Mesenchymal stem cell (in vitro differentiated cells and primary cell): ENCODE measurements around the gene ANKRD16.

ENCODE experiments used
- DNase-seq: peaks from one replicate; pipeline ENCODE4 v3.0.0-alpha.2; 2013
- H2AFZ ChIP-seq: one replicate; pipeline ENCODE4 v1.6.1; 2013; ENCODE audit warnings: low read depth, mild to moderate bottlenecking, control low read depth, inconsistent platforms, low read length, moderate library complexity
- H2AK5ac ChIP-seq: 2 replicates; pipeline ENCODE4 v1.6.1; 2013; ENCODE audit warnings: low read length, moderate library complexity, mild to moderate bottlenecking, inconsistent platforms; ENCODE audit not compliant: severe bottlenecking
- H2BK120ac ChIP-seq: one replicate; pipeline ENCODE4 v1.6.1; 2013; ENCODE audit warnings: low read depth, mild to moderate bottlenecking, inconsistent platforms, low read length, moderate library complexity
- H2BK12ac ChIP-seq, 2 experiments: one replicate each; pipeline ENCODE4 v1.6.1; 2013; ENCODE audit warnings: inconsistent platforms in 2 of 2, low read length in 2 of 2, mild to moderate bottlenecking in 2 of 2, moderate library complexity in 2 of 2, control low read depth in 1 of 2
- H2BK15ac ChIP-seq: one replicate; pipeline ENCODE4 v1.6.1; 2013; ENCODE audit warnings: mild to moderate bottlenecking, low read depth, inconsistent platforms; ENCODE audit not compliant: poor library complexity, severe bottlenecking
- H2BK5ac ChIP-seq: 2 replicates; pipeline ENCODE4 v1.6.1; 2013; ENCODE audit warnings: low read depth, mild to moderate bottlenecking, low read length, control low read depth, inconsistent platforms; ENCODE audit not compliant: poor library complexity, severe bottlenecking
- H3K14ac ChIP-seq, 2 experiments: one replicate each; pipeline ENCODE4 v1.6.1; 2013; ENCODE audit warnings: inconsistent platforms in 2 of 2, low read length in 2 of 2, control low read depth in 1 of 2, mild to moderate bottlenecking in 1 of 2, moderate library complexity in 1 of 2
- H3K18ac ChIP-seq, 2 experiments: one replicate each; pipeline ENCODE4 v1.6.1; 2013; ENCODE audit warnings: inconsistent platforms in 2 of 2, low read length in 2 of 2, control low read depth in 1 of 2, low read depth in 1 of 2, mild to moderate bottlenecking in 1 of 2
- H3K23ac ChIP-seq, 2 experiments: one replicate each; pipeline ENCODE4 v1.6.1; 2013; ENCODE audit warnings: inconsistent platforms in 2 of 2, low read length in 2 of 2, mild to moderate bottlenecking in 2 of 2, moderate library complexity in 2 of 2, control low read depth in 1 of 2
- H3K27ac ChIP-seq: 2 replicates; pipeline ENCODE4 v1.5.1; 2013; ENCODE audit warnings: mild to moderate bottlenecking, moderate library complexity, low read length, control low read depth, inconsistent platforms; ENCODE audit not compliant: poor library complexity, severe bottlenecking
- H3K27me3 ChIP-seq, 2 experiments: 2 replicates each; pipeline versions ENCODE4 v1.6.1 to v1.7.0; 2013; ENCODE audit warnings: low read length in 2 of 2, mild to moderate bottlenecking in 2 of 2, moderate library complexity in 2 of 2, control low read depth in 1 of 2, inconsistent platforms in 1 of 2; ENCODE audit not compliant: control insufficient read depth in 1 of 2, insufficient read depth in 1 of 2
- H3K36me3 ChIP-seq, 2 experiments: 2 replicates each; pipeline versions ENCODE4 v1.6.1 to v1.7.0; 2013; ENCODE audit warnings: low read length in 2 of 2, control low read depth in 1 of 2, inconsistent platforms in 1 of 2, low read depth in 1 of 2, mild to moderate bottlenecking in 1 of 2; ENCODE audit not compliant: insufficient read depth in 2 of 2, control insufficient read depth in 1 of 2
- H3K4ac ChIP-seq, 2 experiments: one replicate each; pipeline ENCODE4 v1.6.1; 2013; ENCODE audit warnings: inconsistent platforms in 2 of 2, low read length in 2 of 2, mild to moderate bottlenecking in 2 of 2, moderate library complexity in 2 of 2, control low read depth in 1 of 2, low read depth in 1 of 2
- H3K4me1 ChIP-seq: 2 replicates; pipeline ENCODE4 v1.6.1; 2013; ENCODE audit warnings: low read depth, low read length, control low read depth; ENCODE audit not compliant: control insufficient read depth, insufficient read depth
- H3K4me2 ChIP-seq: 2 replicates; pipeline ENCODE4 v1.6.1; 2013; ENCODE audit warnings: low read length, mild to moderate bottlenecking, inconsistent platforms; ENCODE audit not compliant: poor library complexity, severe bottlenecking
- H3K4me3 ChIP-seq, 2 experiments: 2 replicates each; pipeline versions ENCODE4 v1.5.1 to v1.7.0; 2013; ENCODE audit warnings: low read length in 2 of 2, mild to moderate bottlenecking in 2 of 2, control low read depth in 1 of 2, low read depth in 1 of 2; ENCODE audit not compliant: insufficient read depth in 1 of 2
- H3K79me1 ChIP-seq: replicated peaks from 2 replicates; pipeline ENCODE4 v1.6.1; 2013; ENCODE audit warnings: mild to moderate bottlenecking, control low read depth, low read length, inconsistent platforms; ENCODE audit not compliant: poor library complexity, severe bottlenecking
- H3K9ac ChIP-seq: 2 replicates; pipeline ENCODE4 v1.7.0; 2013; ENCODE audit warnings: mild to moderate bottlenecking, low read length, moderate library complexity
- H3K9me3 ChIP-seq: 2 replicates; pipeline ENCODE4 v1.7.0; 2013; ENCODE audit warnings: mild to moderate bottlenecking, low read length; ENCODE audit not compliant: control insufficient read depth
- H4K8ac ChIP-seq: one replicate; pipeline ENCODE4 v1.6.1; 2013; ENCODE audit warnings: inconsistent platforms, mild to moderate bottlenecking, low read length, moderate library complexity
- H4K91ac ChIP-seq: one replicate; pipeline ENCODE4 v1.6.1; 2013; ENCODE audit warnings: mild to moderate bottlenecking, low read length, inconsistent platforms
- WGBS: methylation state at CpG from one replicate; pipeline ENCODE4 v1.1.7; 2013; ENCODE audit warnings: mixed read lengths; 5-methylcytosine and 5-hydroxymethylcytosine counted together

Gene ANKRD16

GRCh38 chr10:5900247-5900646 is 10.6 kb upstream of the ANKRD16 start:
- Histone ChIP-seq H2AFZ (no peak overlapping the region), H2BK12ac (peak overlapping the region in 1 of 2 experiments; percentile 54), H3K4me1 (no peaks in the 10 kb centered on the region), H3K14ac (no peak overlapping the region), H2BK120ac (no peak overlapping the region), H3K4me2 (no peak overlapping the region), H2AK5ac (no peak overlapping the region), H3K9me3 (peaks cover 3% of the 10 kb centered on the region), H2BK5ac (no peak overlapping the region), H3K79me1 (peaks cover 46% of the 10 kb centered on the region), H3K27me3 (no peaks in the 10 kb centered on the region), H3K4me3 (no peak overlapping the region), H4K8ac (no peak overlapping the region), H3K36me3 (peaks cover 24 to 52% of the 10 kb centered on the region in 2 experiments), H3K27ac (no peak overlapping the region), H3K4ac (no peak overlapping the region), H2BK15ac (no peak overlapping the region), H4K91ac (no peak overlapping the region), H3K9ac (no peak overlapping the region), H3K23ac (no peak overlapping the region), H3K18ac (no peak overlapping the region)
- DNase-seq: no peak
- 97% methylated on average over 13 of the region's 13 CpGs for WGBS

- Histone ChIP-seq H3K4ac (no peak overlapping the region), H3K18ac (no peak overlapping the region), H2BK5ac (no peak overlapping the region), H2BK15ac (no peak overlapping the region), H3K14ac (no peak overlapping the region), H2AK5ac (no peak overlapping the region), H3K79me1 (peaks cover 50% of the 10 kb centered on the region), H3K9me3 (peaks cover 3% of the 10 kb centered on the region), H4K8ac (no peak overlapping the region), H3K4me1 (no peaks in the 10 kb centered on the region), H3K23ac (no peak overlapping the region), H4K91ac (no peak overlapping the region), H2BK12ac (no peak overlapping the region), H2AFZ (no peak overlapping the region), H3K4me3 (no peak overlapping the region), H2BK120ac (no peak overlapping the region), H3K27ac (no peak overlapping the region), H3K27me3 (no peaks in the 10 kb centered on the region), H3K9ac (no peak overlapping the region), H3K4me2 (no peak overlapping the region), H3K36me3 (peaks cover 33 to 67% of the 10 kb centered on the region in 2 experiments)
- WGBS: 100% methylated on average over 5 of the region's 7 CpGs
- no peak for DNase-seq
These were observed 8.5 kb upstream of the ANKRD16 start for GRCh38 chr10:5898163-5898562.

- H3K79me1 ChIP-seq: peaks cover 50% of the 10 kb centered on the region
- H2AFZ ChIP-seq: no peak overlapping the region
- H4K91ac ChIP-seq: no peak overlapping the region
- no peak for DNase-seq
- H3K4me1 ChIP-seq: no peaks in the 10 kb centered on the region
- H3K9me3 ChIP-seq: peaks cover 3% of the 10 kb centered on the region
- no peak overlapping the region for H2BK12ac ChIP-seq
- H3K4me3 ChIP-seq: no peak overlapping the region
- no peaks in the 10 kb centered on the region for H3K27me3 ChIP-seq
- H3K14ac ChIP-seq: no peak overlapping the region
- no peak overlapping the region for H2BK15ac ChIP-seq
- H4K8ac ChIP-seq: no peak overlapping the region
- no peak overlapping the region for H2BK120ac ChIP-seq
- no peak overlapping the region for H3K23ac ChIP-seq
- H3K18ac ChIP-seq: no peak overlapping the region
- no peak overlapping the region for H2AK5ac ChIP-seq
- H3K27ac ChIP-seq: no peak overlapping the region
- H3K9ac ChIP-seq: no peak overlapping the region
- H3K4me2 ChIP-seq: no peak overlapping the region
- peaks cover 33 to 63% of the 10 kb centered on the region in 2 experiments for H3K36me3 ChIP-seq
- no peak overlapping the region for H2BK5ac ChIP-seq
- no peak overlapping the region for H3K4ac ChIP-seq
- 98% methylated on average over 7 of the region's 8 CpGs for WGBS
These were observed 7.8 kb upstream of the ANKRD16 start for GRCh38 chr10:5897504-5897903.

GRCh38 chr10:5897053-5897340 is 7.3 kb upstream of the ANKRD16 start:
- Histone ChIP-seq H3K4me1 (peaks cover 1% of the 10 kb centered on the region), H3K9ac (no peak overlapping the region), H3K27ac (no peak overlapping the region), H4K8ac (no peak overlapping the region), H3K4ac (no peak overlapping the region), H3K27me3 (no peaks in the 10 kb centered on the region), H2BK15ac (no peak overlapping the region), H2BK120ac (no peak overlapping the region), H3K9me3 (peaks cover 3% of the 10 kb centered on the region), H3K79me1 (peaks cover 48% of the 10 kb centered on the region), H2BK5ac (no peak overlapping the region), H3K4me2 (no peak overlapping the region), H3K18ac (no peak overlapping the region), H2AK5ac (no peak overlapping the region), H3K23ac (no peak overlapping the region), H3K36me3 (peaks cover 33 to 63% of the 10 kb centered on the region in 2 experiments), H4K91ac (no peak overlapping the region), H2AFZ (no peak overlapping the region), H3K14ac (no peak overlapping the region), H2BK12ac (no peak overlapping the region), H3K4me3 (no peak overlapping the region)
- WGBS: 97% methylated on average over 4 of the region's 4 CpGs
- no peak for DNase-seq
